Activated CD8-positive, alpha-beta T cell treated with anti-CD3 and anti-CD28 coated beads for 36 hours (primary cell): ENCODE data around the gene RC3H2. TPM values are rescaled to one million over a fixed set of nuclear protein-coding genes. Genes with fewer than 3 reads are reported as not detected.
"Not testable (repeated sequence)": the region's sequence is repeated elsewhere in the genome, so short reads cannot be mapped to it uniquely, and the experiment has no call there.

Source experiments
- ATAC-seq: fragments of 200-7000 bp; cut with Tn5 transposase; one replicate; pipeline ENCODE4 v1.10.0; 2021; ENCODE audit warnings: mild to moderate bottlenecking, moderate library complexity
- CTCF ChIA-PET: fragments of 350-600 bp; sonication (Branson Sonifier 250); formaldehyde crosslinking; loops from one replicate; lab custom pipeline; 2021; ENCODE audit warnings: antibody characterized with exemption; lab: Charles Lee
- POLR2A ChIA-PET: fragments of 350-600 bp; sonication (Branson Sonifier 250); formaldehyde crosslinking; loops from one replicate; lab custom pipeline; 2021; ENCODE audit warnings: antibody characterized with exemption; lab: Charles Lee
- DNase-seq: peaks from one replicate; pipeline ENCODE4 v3.0.0-alpha.2; 2020
- H3K27ac Mint-ChIP-seq: one replicate; pipeline ENCODE4 v1.8.0; 2021; ENCODE audit warnings: mild to moderate bottlenecking, mixed read lengths
- H3K27me3 Mint-ChIP-seq: one replicate; pipeline ENCODE4 v1.8.0; 2021; ENCODE audit warnings: mixed read lengths
- H3K36me3 Mint-ChIP-seq: one replicate; pipeline ENCODE4 v1.8.0; 2021; ENCODE audit warnings: low read depth, mixed read lengths
- H3K4me1 Mint-ChIP-seq: one replicate; pipeline ENCODE4 v1.8.0; 2021; ENCODE audit warnings: low read depth, mixed read lengths
- H3K4me3 Mint-ChIP-seq: one replicate; pipeline ENCODE4 v1.8.0; 2021; ENCODE audit warnings: mild to moderate bottlenecking, moderate library complexity, mixed read lengths
- H3K9me3 Mint-ChIP-seq: one replicate; pipeline ENCODE4 v1.8.0; 2021; ENCODE audit warnings: mixed read lengths
- intact Hi-C: fragments of 100-400 bp; cut with micrococcal nuclease; formaldehyde crosslinking; loops from one replicate; pipeline ENCODE4 v1.10.0; 2022
- total RNA-seq, 2 experiments: library from RNA; stranded (reverse); gene quantifications; one replicate each; pipeline ENCODE4 v1.2.3, GENCODE V29; 2021
- TF ChIP-seq, protein P1 (sequence below): fragments of 200-600 bp; IDR thresholded peaks from one replicate; pipeline ENCODE4 v1.8.0; 2022; ENCODE audit warnings: antibody characterized with exemption, mild to moderate bottlenecking

RC3H2 gene
- total RNA-seq, 2 experiments from 2014 or later, result 22.7 to 22.8 TPM

DNA sequence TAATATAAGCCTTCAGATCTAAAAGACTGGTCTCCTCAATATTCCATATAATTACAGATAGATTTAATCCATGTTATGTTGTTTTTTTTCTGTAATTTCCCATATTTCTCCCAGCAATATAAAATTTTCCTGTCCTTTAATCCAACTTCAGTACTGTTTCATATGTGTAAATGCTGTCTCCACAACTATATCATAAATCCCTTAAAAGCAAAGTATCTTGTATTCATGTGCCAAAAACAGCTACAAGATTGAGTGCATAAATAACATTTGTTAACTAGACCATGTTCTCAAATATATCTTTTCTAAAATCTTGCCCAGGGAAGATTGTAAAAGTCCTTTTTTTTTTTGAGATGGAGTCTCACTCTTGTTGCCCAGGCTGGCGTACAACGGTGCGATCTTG is 41.8 kb downstream of the RC3H2 start:
- intact Hi-C loops, result no loop called here
- H3K27me3 Mint-ChIP-seq, result no peaks in the 10 kb centered on the region
- H3K27ac Mint-ChIP-seq, result no peak overlapping the region
- ATAC-seq (no peak), DNase-seq (no peak)
- peaks cover 25% of the 10 kb centered on the region for H3K36me3 Mint-ChIP-seq
- ChIA-PET POLR2A (interaction anchor here (0.6 kb wide), 2 partner anchors 143 to 230 kb away, joined by 3 to 6 read pairs; no protein-coding TSS in a partner anchor), CTCF (no interaction called here)
- H3K4me1 Mint-ChIP-seq, result peaks cover 2% of the 10 kb centered on the region
- TF ChIP-seq, protein P1, sequence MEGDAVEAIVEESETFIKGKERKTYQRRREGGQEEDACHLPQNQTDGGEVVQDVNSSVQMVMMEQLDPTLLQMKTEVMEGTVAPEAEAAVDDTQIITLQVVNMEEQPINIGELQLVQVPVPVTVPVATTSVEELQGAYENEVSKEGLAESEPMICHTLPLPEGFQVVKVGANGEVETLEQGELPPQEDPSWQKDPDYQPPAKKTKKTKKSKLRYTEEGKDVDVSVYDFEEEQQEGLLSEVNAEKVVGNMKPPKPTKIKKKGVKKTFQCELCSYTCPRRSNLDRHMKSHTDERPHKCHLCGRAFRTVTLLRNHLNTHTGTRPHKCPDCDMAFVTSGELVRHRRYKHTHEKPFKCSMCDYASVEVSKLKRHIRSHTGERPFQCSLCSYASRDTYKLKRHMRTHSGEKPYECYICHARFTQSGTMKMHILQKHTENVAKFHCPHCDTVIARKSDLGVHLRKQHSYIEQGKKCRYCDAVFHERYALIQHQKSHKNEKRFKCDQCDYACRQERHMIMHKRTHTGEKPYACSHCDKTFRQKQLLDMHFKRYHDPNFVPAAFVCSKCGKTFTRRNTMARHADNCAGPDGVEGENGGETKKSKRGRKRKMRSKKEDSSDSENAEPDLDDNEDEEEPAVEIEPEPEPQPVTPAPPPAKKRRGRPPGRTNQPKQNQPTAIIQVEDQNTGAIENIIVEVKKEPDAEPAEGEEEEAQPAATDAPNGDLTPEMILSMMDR, result no peak
- no peak overlapping the region for H3K4me3 Mint-ChIP-seq
- H3K9me3 Mint-ChIP-seq, result no peaks in the 10 kb centered on the region

GRCh38 chr9:122860319-122861142 is 44.6 kb downstream of the RC3H2 start:
- intact Hi-C loops, result no loop called here
- ATAC-seq, result no peak
- no peak overlapping the region for H3K4me3 Mint-ChIP-seq
- H3K9me3 Mint-ChIP-seq, result no peaks in the 10 kb centered on the region
- no peak overlapping the region for H3K27ac Mint-ChIP-seq
- TF ChIP-seq, protein P1, result no peak
- ChIA-PET CTCF (no interaction called here), POLR2A (interaction anchor here (1.3 kb wide), 1 partner anchor 25 kb away, joined by 3 read pairs; no protein-coding TSS in a partner anchor)
- H3K4me1 Mint-ChIP-seq, result peaks cover 2% of the 10 kb centered on the region
- DNase-seq, result no peak
- H3K36me3 Mint-ChIP-seq, result peaks cover 35% of the 10 kb centered on the region
- H3K27me3 Mint-ChIP-seq, result no peaks in the 10 kb centered on the region

GRCh38 chr9:122857815-122858214 is 47.3 kb downstream of the RC3H2 start:
- CTCF ChIA-PET, result interaction anchor here (1.0 kb wide), 1 partner anchor 14 kb away, joined by 3 read pairs; no protein-coding TSS in a partner anchor
- intact Hi-C loops, result no loop called here
- Mint-ChIP-seq H3K9me3 (no peaks in the 10 kb centered on the region), H3K4me3 (no peak overlapping the region), H3K36me3 (peaks cover 41% of the 10 kb centered on the region), H3K27me3 (no peaks in the 10 kb centered on the region), H3K27ac (peak overlapping the region; percentile 16), H3K4me1 (peaks cover 2% of the 10 kb centered on the region)
- no peak for ATAC-seq
- POLR2A ChIA-PET, result no interaction called here
- TF ChIP-seq, protein P1, result no peak
- DNase-seq, result no peak

DNA sequence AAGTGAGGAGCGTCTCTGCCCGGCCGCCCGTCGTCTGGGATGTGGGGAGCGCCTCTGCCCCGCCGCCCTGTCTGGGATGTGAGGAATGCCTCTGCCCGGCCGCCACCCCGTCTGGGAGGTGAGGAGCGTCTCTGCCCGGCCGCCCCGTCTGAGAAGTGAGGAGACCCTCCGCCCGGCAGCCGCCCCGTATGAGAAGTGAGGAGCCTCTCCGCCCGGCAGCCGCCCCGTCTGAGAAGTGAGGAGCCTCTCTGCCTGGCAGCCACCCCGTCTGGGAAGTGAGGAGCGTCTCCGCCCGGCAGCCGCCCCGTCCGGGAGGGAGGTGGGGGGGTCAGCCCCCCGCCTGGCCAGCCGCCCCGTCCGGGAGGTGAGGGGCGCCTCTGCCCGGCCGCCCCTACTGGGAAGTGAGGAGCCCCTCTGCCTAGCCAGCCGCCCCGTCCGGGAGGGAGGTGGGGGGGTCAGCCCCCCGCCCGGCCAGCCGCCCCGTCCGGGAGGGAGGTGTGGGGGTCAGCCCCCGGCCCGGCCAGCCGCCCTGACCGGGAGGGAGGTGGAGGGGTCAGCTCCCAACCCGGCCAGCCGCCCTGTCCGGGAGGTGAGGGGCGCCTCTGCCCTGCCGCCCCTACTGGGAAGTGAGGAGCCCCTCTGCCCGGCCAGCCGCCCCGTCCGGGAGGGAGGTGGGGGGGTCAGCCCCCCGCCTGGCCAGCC is 52.9 kb downstream of the RC3H2 start:
- intact Hi-C loops, H3K4me3 Mint-ChIP-seq, POLR2A ChIA-PET, H3K9me3 Mint-ChIP-seq, ATAC-seq, DNase-seq, CTCF ChIA-PET, H3K27me3 Mint-ChIP-seq, H3K27ac Mint-ChIP-seq: not testable (repeated sequence)
- Mint-ChIP-seq H3K36me3 (peaks cover 44% of the 10 kb centered on the region), H3K4me1 (peaks cover 17% of the 10 kb centered on the region)

- peaks cover 39% of the 10 kb centered on the region for H3K36me3 Mint-ChIP-seq
- peak; percentile 37 for ATAC-seq
- POLR2A ChIA-PET, result interaction anchor here (0.6 to 1.8 kb wide), 4 partner anchors 13 to 580 kb away, joined by 3 to 8 read pairs (median 6); partner anchors contain the start of gene RC3H2
- TF ChIP-seq, protein P1, result no peak
- no peak overlapping the region for H3K4me3 Mint-ChIP-seq
- H3K27ac Mint-ChIP-seq, result peak overlapping the region; percentile 70
- H3K4me1 Mint-ChIP-seq, result peaks cover 40% of the 10 kb centered on the region
- CTCF ChIA-PET, result interaction anchor here (2.1 kb wide), 1 partner anchor 13 kb away, joined by 7 read pairs; no protein-coding TSS in a partner anchor
- no peaks in the 10 kb centered on the region for H3K9me3 Mint-ChIP-seq
- no peaks in the 10 kb centered on the region for H3K27me3 Mint-ChIP-seq
- intact Hi-C loops, result no loop called here
- DNase-seq, result no peak
These were observed 56.8 kb downstream of the RC3H2 start for GRCh38 chr9:122848256-122848943.
